Medulla oblongata (tissue), 1 donor: ENCODE measurements around the gene ZFX.

Source experiments
- DNase-seq: peaks from one replicate; pipeline ENCODE4 v3.0.0-alpha.2; 2015; ENCODE audit errors: extremely low spot score

ZFX gene

DNA sequence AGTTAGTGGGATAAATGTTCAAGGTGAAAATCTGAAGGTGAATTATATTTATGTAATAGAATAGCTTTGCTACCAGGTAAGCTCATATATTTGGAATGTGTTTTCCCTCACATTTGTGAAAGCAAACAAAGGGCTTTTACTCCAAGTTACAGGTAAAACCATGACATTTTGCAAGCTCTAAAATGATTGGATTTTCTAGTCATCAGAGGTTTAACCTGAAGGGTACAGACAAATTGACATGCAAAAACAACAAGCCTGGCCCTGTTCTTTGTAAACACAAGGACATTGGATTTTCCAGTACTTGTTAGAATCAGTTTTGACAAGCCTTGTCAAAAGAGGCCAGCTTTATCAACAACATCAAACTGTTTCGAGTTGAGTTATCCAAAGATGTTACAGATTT, 51.7 kb downstream of the ZFX start:
- no peak for DNase-seq

DNA sequence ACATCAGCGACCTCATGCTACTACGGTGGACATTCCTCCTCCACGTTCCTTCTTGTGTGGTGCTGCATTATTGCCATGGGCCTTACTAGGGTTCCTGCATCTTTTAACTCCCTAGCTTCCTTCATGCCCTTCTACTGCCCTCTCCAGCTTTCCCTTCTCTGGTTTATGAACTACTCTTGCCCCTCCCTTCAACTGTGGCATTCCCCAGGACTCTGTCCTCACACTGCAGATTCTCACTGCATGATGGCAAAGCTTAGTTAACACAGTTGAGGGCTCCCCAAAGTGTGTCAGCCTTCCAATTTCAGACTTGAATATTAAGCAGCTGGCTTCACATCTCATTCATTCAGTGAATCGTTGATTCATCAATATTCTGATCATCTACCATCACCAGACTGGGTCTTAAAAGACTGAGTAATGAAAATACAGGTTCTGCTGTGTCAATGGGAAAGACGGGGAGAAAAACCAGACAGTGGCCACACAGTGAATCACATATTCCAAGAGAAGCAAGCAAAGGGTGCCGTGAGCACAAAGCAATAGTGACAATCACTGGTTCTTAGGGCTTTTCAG, 53.0 kb downstream of the ZFX start:
- DNase-seq, result no peak

DNA sequence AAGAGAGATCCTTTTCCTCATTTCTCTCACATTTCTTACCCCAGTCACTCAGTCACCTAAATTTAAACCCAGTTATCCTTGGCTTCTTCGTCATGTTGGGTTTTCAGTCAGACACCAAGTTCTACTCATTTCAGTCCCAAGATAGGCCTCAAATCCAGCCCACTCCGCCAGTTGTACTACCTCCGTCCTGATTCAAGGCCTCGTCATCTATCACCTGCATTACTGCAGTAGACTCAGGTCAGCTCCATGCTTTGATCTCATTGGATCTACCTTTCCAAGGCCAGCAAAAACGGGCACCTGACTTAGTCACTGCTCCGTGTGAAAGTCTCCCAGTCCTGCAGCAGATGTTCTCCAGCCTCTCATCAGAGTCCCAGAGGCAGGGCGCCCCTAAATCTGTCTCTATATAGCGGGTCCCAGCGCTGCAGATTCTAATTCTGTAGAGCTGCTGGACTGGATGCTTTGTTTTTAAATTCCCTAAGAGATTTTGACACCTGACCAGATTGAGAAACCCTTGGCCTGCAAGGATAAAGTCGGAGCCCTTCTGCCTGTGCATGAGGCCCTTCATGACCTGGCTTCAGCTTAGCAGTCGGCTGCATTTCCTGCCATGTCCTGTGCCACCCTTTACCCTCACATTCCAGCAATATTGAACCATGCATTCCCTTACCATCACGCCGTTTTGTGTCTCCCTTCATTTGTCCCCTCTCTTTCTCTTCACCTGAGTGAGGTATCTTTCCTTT, 53.7 kb downstream of the ZFX start:
- no peak for DNase-seq

DNA sequence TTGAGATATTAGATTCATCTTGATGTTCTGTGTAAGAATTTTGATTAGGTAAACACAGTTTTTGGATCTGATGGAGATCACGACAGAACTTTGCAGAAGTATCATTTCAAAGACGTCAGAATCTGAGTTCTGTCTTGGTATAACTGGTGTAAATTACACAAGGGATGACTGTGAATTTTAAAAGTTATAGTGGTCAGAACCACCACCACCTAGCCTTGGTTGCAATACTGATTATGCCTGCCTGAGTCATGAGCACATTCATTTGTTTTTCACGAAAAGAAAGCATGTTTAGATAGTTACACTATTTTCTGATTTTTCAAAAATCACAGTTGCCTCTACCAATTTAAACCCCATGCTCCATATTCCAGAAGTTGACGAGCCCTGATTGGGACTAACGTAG, 54.8 kb downstream of the ZFX start:
- DNase-seq, result no peak

DNA sequence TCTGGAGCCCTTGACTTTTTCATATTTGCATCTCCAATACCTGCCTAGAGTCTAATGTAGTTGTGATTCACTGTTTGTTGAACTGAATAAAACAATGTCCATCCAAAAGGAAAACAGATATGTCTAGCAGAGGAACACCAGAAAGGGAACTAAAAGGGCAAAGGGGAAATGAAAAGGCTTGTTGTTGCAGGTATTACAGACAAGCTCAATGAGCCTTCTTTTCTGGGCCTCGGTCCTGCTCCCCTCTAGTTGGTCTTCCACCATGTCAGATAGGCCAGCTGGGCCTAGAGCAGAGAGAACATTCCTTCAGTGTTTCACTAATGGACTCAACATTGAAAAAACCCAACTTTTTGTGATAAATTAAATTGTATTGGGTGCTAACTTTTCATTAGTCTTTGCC, 55.4 kb downstream of the ZFX start:
- DNase-seq, result no peak

DNA sequence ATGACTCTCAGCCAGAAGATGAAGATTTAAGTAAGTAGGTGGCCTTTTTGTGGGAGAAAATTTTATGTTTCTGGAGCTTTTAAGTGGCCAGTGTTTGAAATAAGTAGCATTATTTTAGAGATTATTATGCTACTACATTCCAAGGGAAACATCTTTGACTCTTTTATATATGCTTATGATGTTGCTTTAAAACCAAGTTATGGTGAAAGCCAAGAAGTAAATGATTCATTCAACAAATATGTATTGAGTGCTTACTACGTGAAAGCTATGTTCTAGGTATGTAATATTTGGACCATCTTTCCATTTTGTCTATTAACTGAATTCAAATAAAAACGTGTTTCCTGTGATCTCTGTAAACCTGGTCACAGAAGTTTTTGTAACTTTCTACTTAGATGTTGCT, 58.3 kb downstream of the ZFX start:
- no peak for DNase-seq

DNA sequence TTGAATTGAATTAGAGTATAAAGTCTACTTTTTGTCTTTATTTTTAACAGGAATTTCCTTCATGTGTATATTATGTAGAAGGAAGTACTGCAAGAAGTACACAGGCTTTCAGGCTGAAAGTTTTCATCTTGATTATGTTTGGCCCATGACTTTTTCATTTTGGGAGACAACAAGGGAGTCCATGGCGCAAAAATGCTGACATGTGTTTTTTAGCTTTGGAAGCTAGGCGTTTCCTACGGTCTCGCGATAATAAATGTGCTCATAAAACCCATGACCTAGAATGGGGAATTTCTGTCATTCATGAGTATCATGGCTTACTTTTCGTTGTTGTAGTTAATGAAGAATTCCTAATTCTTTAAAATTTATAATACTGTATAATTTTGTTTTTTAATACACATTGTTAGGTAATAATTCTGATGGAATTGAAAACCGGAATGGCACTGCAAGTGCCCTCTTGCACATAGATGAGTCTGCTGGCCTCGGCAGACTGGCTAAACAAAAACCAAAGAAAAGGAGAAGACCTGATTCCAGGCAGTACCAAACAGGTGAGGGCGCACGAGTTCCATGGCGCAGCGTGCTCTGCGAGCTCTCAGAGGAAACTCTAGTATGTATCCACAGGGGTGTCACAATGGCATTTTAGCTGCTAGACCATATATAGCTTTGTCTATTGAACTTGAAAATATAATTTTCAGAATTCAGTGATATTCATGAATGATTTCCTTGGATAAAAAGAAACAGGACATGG, 59.1 kb downstream of the ZFX start:
- no peak for DNase-seq

DNA sequence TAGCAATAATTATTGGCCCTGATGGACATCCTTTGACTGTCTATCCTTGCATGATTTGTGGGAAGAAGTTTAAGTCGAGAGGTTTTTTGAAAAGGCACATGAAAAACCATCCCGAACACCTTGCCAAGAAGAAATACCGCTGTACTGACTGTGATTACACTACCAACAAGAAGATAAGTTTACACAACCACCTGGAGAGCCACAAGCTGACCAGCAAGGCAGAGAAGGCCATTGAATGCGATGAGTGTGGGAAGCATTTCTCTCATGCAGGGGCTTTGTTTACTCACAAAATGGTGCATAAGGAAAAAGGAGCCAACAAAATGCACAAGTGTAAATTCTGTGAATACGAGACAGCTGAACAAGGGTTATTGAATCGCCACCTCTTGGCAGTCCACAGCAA, 60.7 kb downstream of the ZFX start:
- no peak for DNase-seq

DNA sequence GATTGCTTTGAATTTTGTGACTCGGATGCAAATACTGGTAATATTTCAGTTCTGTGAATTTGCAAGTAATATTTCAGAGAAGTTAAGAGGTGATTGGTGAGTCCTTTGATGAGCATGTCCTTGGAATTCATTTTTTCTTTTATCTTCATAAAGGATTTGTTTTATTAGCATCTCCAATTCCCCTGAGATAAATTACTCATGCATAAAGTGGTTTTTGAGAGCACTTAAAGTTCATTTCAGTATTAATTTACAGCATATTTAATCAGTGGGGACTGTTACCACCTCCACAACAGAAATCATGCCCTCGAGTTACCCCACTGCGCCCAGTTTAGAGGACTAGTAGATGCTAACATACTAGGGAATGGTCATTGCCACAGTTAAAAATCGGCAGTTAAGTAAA, 65.0 kb downstream of the ZFX start:
- no peak for DNase-seq

DNA sequence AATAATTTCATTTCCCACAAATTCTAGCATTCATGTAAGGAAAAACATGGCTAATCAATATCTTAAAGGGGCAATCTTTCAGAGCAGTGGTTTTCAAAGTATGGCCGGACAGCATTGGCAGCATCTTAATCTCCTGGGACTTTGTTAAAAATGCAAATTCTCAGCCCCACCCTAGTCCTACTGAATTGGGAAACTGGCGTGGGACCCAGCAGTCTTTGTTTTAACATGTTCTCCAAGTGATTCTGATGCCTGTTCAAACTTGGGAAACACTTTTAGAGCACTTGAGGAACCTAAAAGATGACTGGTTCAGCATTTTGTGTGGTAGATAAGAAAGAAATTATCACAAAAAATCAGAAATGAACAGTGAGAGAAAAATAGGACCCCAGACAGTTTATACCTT, 65.7 kb downstream of the ZFX start:
- no peak for DNase-seq

DNA sequence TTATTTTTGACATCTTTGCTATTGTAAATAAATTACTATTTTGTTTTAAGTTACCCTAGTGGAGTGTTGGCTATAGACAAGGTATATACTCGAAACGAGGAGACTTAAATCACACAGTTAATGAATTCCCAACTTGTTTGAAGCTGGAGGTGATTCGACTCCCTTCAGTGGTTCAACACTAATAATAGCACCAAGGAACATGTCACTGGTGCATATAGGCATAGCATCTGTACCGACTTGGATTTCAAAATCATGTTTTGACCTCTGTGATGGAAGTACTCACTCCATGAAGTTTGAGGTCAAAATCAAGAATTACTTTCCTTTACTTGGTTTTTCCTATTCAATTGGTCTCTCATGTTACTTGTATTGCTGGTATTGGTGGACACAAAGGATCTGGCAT, 66.5 kb downstream of the ZFX start:
- no peak for DNase-seq

DNA sequence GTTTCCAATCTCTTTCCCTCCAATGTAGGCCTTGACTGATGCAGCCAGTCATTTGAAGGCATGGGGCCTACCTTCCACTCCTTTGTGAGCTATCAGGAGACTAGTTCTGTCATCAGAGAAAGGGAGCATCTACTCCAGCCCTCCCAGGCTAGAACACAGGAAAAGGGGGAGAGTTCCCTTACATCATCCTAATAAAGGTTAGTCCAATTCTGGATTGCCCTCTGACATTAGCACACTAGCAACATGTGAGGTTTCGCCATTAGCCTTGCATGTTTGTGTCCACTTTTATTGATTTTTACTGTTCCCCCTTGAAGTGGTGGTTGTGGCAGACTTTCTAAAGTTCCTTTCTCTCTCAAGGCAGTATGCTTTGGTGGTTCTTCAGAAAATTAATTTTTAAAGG, 67.3 kb downstream of the ZFX start:
- no peak for DNase-seq

DNA sequence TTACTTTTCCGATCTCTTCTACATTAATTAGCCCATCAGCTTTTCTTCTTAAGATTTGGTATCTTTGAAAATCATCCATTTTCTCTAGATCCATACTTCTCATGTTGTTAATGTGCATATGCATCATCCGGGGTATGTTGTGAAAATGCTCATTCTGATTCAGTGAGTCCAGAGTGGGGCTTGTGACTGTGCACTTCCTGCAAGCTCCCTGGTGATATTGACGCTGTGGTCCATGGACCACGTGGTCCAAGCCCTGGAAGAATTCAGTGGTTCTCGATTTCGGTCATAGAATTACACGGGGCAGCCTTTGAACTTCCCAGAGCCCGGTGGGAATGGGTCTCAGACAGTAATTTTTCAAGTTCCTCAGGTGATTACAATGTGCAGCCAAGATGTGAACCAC, 69.8 kb downstream of the ZFX start:
- no peak for DNase-seq

DNA sequence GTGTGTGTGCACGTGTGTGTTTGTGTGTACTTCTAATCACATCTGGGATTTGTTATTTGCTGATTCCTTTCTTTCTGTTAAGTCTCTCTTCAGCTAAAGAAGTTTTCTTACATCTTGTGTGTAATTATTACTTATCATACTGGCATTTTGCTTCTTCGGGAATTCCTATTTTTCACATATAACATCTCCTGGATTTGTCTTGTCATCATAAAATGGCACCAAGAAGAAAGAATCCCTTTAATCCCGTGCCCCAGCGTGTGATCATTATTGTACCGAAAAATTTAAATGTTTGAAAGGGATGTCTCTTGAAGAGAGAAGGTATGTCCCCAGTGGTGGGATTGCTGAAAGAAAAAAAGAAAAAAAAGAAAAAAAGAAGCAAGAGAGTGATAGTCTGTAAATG, 72.3 kb downstream of the ZFX start:
- DNase-seq, result no peak

DNA sequence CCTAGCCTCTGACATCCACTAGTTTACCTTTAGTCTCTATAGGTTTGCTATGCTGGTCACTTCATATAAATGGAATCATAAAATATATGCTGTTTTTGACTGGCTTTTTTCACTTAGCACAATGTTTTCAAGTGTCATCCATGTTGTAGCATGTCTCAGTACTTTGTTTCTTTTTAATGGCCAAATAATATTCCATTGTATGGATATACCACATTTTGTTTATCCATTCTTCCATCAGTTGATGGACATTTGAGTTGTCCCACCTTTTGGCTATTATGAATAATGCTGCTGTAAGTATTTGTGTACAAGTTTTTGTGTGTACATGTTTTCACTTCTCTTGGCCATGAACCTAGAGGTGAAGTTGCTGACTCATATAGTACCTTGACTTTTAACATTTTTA, 75.7 kb downstream of the ZFX start:
- DNase-seq, result no peak

DNA sequence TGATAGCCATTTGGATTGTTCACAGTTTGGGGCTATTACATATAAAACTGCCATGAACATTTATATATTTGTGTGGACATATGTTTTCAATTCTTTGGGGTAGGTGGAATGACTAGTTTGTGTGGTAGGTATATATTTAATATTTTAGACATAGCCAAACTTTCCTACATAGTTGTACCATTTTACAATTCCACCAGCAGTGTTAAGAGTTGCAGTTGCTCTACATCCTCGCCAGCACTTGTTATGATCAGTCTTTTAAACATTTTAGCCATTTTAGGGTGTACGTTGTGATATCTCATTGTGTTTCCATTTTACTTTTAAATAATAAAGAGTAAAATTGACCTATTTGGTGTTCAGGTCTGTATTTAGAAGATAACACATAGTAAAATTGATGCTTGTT, 76.6 kb downstream of the ZFX start:
- no peak for DNase-seq

DNA sequence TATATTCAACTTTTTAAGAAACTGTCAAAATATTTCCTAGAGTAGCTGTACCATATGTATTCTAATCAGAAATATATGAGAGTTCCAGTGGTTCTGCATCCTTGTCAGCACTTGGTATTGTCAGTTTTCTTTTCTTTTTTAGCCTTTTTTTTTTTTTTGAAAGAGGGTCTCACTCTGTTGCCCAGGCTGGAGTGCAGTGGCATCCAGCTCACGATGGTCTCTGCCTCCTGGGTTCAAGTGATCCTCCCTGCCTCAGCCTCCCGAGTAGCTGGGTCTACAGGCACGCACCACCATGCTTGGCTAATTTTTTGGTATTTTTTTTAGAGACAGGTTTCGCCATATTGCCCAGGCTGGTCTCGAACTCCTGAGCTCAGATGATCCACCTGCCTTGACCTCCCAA, 79.1 kb downstream of the ZFX start:
- DNase-seq, result no peak

DNA sequence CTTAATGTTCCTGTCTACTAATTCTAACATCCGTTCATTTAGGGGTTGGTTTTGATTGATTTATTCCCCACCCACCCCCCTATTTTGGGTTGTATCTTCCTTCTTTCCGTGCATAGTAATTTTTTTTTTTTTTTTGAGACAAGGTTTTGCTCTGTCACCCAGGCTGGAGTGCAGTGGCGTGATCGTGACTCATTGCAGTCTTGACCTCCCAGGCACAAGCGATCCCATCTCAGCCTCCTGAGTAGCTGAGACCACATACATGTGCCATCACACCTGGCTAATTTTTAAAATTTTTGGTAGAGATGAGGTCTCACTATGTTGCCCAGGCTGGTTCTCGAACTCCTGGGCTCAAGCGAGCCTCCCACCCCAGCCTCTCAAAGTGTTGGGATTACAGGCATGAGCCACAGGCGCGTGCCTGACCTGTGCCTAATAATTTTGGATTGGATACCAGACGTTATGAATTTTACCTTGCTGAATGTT, 79.9 kb downstream of the ZFX start:
- no peak for DNase-seq

DNA sequence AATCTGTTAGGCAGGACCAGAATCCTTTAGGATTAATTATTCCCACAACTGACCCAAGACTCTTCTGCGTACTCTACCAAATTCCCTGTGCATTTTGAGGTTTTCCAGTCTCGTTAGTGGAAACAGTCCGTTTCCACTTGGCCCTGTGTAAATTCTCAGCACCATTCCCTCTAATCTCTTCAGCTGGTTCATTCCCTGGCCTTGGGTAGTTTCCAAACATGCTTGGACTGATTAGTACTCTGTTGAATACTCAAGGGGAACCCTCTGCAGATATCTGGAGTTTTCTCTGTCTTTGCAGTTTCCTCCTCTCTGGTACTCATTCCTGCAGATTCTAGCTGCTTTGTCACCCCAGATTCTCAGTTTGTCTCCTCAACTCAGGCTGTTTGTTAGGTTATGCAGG, 80.4 kb downstream of the ZFX start:
- DNase-seq, result no peak

DNA sequence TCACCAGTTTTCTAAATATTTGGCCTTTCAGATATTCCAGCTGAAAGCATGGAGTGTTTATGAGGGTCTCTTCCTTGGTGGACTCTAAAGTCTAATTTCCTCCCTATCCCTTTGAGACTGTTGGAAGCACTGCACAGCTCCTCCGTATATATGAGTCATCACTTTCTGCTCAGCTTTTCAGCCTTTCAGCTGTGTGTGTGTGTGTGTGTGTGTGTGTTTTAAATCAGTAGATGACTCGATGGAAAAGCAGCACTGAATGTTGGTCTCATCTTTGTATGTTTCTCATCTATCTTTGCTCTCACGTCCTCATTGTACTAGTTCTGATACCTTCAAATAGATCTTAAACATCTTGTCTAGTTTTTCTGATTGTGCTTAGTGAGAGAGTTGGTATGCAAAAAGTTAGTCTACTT, 81.6 kb downstream of the ZFX start:
- no peak for DNase-seq

DNA sequence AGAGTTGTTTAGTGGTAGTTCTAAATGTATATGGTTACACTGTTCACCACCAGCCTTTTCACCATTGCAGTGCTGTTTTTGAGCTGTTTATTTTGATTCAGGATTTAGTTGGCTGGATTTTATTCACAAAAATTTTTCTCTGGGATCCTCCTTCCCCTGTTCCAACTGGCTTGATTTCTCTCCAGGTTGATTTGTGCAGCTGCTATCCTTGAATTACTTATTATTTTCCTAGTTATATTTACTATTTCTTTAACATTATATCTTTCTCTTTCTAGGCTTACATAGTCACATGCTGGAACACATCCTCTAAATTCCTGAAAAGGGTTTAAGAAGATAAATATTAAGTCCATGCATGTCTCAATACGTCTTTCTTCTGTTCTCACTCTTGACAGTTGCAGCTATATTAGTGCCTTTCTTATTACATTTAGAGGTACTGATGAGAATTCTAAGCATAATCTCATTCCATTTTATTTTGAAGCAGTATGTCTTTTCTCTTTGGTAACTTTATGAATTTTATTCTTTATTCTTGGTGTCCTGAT, 82.2 kb downstream of the ZFX start:
- DNase-seq, result no peak

DNA sequence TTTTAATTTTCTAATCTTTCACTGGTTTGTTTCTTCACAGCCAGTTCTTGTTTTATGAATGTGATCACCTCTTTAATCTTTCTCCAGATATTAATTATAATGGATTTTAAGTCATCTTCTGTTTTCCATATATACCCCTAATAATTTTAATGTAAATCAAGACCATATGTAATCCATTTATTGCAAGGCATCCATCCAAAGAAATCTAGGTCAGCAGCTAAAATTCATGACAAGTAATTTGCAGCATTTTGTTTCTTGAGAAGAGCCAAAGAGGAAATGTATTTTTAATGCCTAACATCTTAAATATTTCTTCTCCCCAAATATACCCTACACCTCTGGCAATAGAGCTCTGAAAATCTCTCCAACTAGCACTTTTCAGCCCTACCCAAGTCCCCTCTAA, 83.3 kb downstream of the ZFX start:
- no peak for DNase-seq
